ENCODE measurements around the gene TEX2. TPM values are rescaled to one million over a fixed set of nuclear protein-coding genes. Genes with fewer than 3 reads are reported as not detected.

Gene TEX2
- total and polyA plus RNA-seq, 2 of the 13 experiments (the other 11 are each of a cell fraction or from before 2014, with no cell fraction given): 21.4 to 37.7 TPM

- TF ChIP-seq GMEB2 (CRISPR knock-in tag; IDR thresholded peaks at IDR 0.05; ENCODE audit: low read depth) (no peak), ZNF432 (CRISPR knock-in tag; IDR thresholded peaks at IDR 0.05; ENCODE audit: borderline replicate concordance) (no peak), ZNF639 (CRISPR knock-in tag; conservative IDR thresholded peaks at IDR 0.05) (peak; percentile 75), TMF1 (CRISPR knock-in tag; IDR thresholded peaks at IDR 0.05; ENCODE audit: low read depth) (peak; percentile 95), SNAPC5 (CRISPR knock-in tag; IDR thresholded peaks at IDR 0.05; ENCODE audit: borderline replicate concordance) (0 out of 2 replicates have a peak, but pooled peaks have one; percentile 67), ZNF543 (CRISPR knock-in tag; IDR thresholded peaks at IDR 0.05) (no peak), ZFP82 (CRISPR knock-in tag; IDR thresholded peaks at IDR 0.05; ENCODE audit: borderline replicate concordance) (no peak), XRCC5 (optimal IDR thresholded peaks at IDR 0.05; ENCODE audit: low read length) (peak; percentile 72), REXO4 (CRISPR knock-in tag; IDR thresholded peaks at IDR 0.05; ENCODE audit: borderline replicate concordance) (0 out of 2 replicates have a peak, but pooled peaks have one; percentile 56), ZNF318 (CRISPR knock-in tag; IDR thresholded peaks at IDR 0.05) (peak; percentile 72; the same call in 1 of the 2 replicates), ZNF782 (CRISPR knock-in tag; IDR thresholded peaks at IDR 0.05; ENCODE audit: borderline replicate concordance) (no peak), TRAFD1 (CRISPR knock-in tag; IDR thresholded peaks at IDR 0.05; ENCODE audit: borderline replicate concordance) (no peak), SOX6 (IDR thresholded peaks at IDR 0.05) (no peak), SOX6 (CRISPR knock-in tag; IDR thresholded peaks at IDR 0.05) (no peak; the same call in 1 of the 2 replicates)
Observed at GRCh38 chr17:64129765-64130558, 133.1 kb downstream of the TEX2 start, which contains the start of gene ERN1 (continued).

Data from HepG2 (cell line).